ENCODE data around the gene RAB40B. TPM values are rescaled to one million over a fixed set of nuclear protein-coding genes. Genes with fewer than 3 reads are reported as not detected.

Gene RAB40B
- total RNA-seq, 4 donors from 2014 or later, result 19.0 to 52.7 (median 24.4) TPM

DNA sequence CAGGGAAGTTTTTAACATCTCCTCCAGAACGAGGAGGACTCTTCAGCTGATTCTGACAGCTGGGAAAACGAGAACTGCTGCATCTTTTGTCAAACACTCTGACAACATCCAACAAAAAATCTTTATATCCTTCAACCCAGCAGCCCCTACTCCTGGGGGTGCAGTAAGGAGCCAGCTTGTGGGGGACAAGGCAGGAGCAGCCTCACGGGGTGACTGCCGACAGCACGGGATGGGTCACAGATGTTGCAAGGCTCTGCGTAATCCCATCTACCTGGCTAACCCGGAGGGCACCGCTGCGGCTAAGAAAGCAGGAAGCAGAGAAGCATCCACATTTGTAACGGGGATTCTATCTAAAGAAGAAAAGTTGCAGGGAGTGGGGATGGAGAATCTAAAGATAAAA is 78.9 kb downstream of the RAB40B start:
- Histone ChIP-seq H3K36me3 (peaks cover 0 to 86% of the 10 kb centered on the region in 2 donors), H3K4me1 (no peaks in the 10 kb centered on the region), H3K4me3 (no peak overlapping the region), H3K9me3 (no peaks in the 10 kb centered on the region), H3K27ac (no peak overlapping the region), H3K27me3 (no peaks in the 10 kb centered on the region)
- DNase-seq (no peak), ATAC-seq (no peak)
- in situ Hi-C loops (cut with MboI; ENCODE audit: low sequenced_read_pairs in 4 of 4), result no loop called here
- intact Hi-C loops (cut with DNase I; ENCODE audit: low total_unique reads), result no loop called here
- TF ChIP-seq, protein P1, sequence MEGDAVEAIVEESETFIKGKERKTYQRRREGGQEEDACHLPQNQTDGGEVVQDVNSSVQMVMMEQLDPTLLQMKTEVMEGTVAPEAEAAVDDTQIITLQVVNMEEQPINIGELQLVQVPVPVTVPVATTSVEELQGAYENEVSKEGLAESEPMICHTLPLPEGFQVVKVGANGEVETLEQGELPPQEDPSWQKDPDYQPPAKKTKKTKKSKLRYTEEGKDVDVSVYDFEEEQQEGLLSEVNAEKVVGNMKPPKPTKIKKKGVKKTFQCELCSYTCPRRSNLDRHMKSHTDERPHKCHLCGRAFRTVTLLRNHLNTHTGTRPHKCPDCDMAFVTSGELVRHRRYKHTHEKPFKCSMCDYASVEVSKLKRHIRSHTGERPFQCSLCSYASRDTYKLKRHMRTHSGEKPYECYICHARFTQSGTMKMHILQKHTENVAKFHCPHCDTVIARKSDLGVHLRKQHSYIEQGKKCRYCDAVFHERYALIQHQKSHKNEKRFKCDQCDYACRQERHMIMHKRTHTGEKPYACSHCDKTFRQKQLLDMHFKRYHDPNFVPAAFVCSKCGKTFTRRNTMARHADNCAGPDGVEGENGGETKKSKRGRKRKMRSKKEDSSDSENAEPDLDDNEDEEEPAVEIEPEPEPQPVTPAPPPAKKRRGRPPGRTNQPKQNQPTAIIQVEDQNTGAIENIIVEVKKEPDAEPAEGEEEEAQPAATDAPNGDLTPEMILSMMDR (IDR thresholded peaks at IDR 0.05 in 4 of 5, conservative IDR thresholded peaks at IDR 0.05 in 1 of 5), result no peak
- TF ChIP-seq POLR2A (IDR thresholded peaks at IDR 0.05), result no peak

DNA sequence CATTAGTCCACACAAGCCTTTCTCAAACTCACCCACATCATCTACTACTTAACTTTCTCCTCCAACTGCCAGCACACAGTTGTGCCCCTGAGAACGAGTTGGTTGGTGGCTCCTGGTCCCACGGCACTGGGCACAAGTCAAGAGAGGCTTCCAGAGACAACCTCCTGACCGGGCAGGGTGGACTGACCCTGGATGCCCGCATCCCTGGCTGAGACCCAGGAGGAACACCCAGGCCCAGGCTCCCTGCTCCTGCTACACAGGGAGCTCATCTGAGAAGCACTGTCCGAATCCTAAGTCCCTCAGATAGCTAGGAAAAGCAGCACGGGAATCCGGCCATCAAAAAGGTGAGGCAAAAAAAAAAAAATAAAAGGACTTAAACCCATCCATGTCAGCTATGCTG is 79.3 kb downstream of the RAB40B start:
- H3K27ac ChIP-seq, result no peak overlapping the region
- no peak for ATAC-seq
- no peak for DNase-seq
- H3K4me3 ChIP-seq, result no peak overlapping the region
- no peaks in the 10 kb centered on the region for H3K27me3 ChIP-seq
- in situ Hi-C loops (cut with MboI; ENCODE audit: low sequenced_read_pairs in 4 of 4) (no loop called here), intact Hi-C loops (cut with DNase I; ENCODE audit: low total_unique reads) (no loop called here)
- no peak for TF ChIP-seq POLR2A (IDR thresholded peaks at IDR 0.05)
- TF ChIP-seq, protein P1 (IDR thresholded peaks at IDR 0.05 in 4 of 5, conservative IDR thresholded peaks at IDR 0.05 in 1 of 5), result no peak
- H3K9me3 ChIP-seq, result no peaks in the 10 kb centered on the region
- H3K36me3 ChIP-seq, result peaks cover 0 to 84% of the 10 kb centered on the region in 2 donors
- H3K4me1 ChIP-seq, result no peaks in the 10 kb centered on the region

DNA sequence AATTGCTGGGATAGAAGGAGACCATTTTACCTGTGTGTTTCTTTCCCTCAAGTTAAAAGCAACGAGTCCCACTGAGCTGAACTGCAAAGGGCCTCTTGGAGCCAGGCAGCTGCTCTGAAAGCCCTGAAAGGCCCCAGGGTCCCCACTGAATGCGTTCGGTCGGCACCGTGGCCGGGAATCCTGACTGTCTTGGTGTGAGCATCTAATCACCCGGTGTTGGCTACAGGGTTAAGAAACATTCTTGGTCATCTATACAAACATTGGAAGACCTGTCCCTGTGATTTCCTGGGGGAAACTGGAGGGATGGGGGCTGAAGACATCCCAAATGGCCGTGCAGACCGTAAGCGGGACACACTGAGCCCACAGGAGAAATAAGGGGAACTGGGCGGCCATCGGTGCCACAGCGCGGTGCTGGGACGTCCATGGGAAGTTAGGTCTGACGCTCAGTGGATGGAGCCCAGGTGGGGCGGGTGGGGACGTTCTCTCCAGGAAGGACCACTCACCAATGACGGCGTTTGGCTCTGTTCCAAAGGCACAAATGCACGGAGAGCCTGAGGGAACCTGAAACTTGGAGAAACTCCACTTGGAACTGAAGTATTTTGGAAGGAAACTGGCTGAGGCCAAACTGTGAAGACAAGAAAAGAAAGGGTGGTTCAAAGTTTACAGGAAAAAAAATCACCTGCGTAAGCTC is 82.3 kb downstream of the RAB40B start:
- TF ChIP-seq POLR2A (IDR thresholded peaks at IDR 0.05), result no peak
- intact Hi-C loops (cut with DNase I; ENCODE audit: low total_unique reads) (no loop called here), in situ Hi-C loops (cut with MboI; ENCODE audit: low sequenced_read_pairs in 4 of 4) (no loop called here)
- DNase-seq (no peak), ATAC-seq (no peak)
- no peak overlapping the region for H3K27ac ChIP-seq
- no peaks in the 10 kb centered on the region for H3K27me3 ChIP-seq
- no peak overlapping the region for H3K4me3 ChIP-seq
- no peaks in the 10 kb centered on the region for H3K4me1 ChIP-seq
- peaks cover 0 to 65% of the 10 kb centered on the region in 2 donors for H3K36me3 ChIP-seq
- no peaks in the 10 kb centered on the region for H3K9me3 ChIP-seq

DNA sequence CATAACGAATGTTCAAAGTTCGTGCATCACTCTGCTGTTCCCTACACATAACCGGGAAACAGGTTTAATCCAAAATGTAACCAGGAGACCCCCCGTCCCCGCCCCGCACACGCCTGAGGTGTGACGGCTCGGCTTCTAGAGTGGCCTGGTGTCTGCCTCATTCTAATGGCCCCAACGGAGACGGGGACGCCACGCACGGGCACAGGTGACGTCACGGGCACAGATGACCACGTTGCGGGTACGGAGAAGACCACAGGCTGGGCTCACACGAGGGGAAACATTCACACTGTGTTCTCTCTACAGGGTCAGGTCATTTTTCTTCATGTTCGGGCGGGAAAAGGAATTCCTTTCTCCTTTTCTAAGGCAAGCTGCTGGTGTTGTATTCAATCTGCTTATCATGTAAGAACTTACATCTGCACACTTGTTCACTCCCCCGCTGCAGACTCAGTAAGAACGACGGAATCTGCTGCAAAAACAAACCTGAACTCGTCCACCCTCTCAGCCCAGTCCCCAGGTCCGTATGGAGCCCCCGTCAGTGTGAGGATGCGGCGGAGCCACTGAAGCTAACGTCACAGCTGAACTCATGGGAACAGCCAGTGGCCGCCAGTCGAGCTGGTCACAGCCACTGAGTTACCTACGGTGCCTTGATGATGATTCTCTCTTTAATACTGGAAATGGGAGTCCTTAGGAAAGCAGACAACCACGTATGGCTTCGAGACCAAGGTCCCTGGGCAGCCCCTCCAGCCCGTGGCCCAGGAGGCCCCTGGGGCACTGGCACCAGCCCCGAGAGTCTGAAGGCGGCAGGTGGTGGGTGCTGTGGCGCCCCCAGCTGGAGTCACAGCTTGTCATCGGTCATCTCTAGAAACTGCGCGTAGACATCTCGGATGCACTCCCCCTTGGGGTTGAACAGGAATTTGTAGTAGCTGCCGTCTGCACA is 83.1 kb downstream of the RAB40B start:
- in situ Hi-C loops (cut with MboI; ENCODE audit: low sequenced_read_pairs in 4 of 4) (no loop called here), intact Hi-C loops (cut with DNase I; ENCODE audit: low total_unique reads) (no loop called here)
- ATAC-seq (no peak), DNase-seq (no peak)
- no peaks in the 10 kb centered on the region for H3K4me1 ChIP-seq
- no peaks in the 10 kb centered on the region for H3K9me3 ChIP-seq
- no peak overlapping the region for H3K4me3 ChIP-seq
- TF ChIP-seq POLR2A (IDR thresholded peaks at IDR 0.05), result no peak
- TF ChIP-seq, protein P1 (IDR thresholded peaks at IDR 0.05 in 4 of 5, conservative IDR thresholded peaks at IDR 0.05 in 1 of 5), result no peak
- H3K36me3 ChIP-seq, result peaks cover 0 to 57% of the 10 kb centered on the region in 2 donors
- no peak overlapping the region for H3K27ac ChIP-seq
- no peaks in the 10 kb centered on the region for H3K27me3 ChIP-seq

DNA sequence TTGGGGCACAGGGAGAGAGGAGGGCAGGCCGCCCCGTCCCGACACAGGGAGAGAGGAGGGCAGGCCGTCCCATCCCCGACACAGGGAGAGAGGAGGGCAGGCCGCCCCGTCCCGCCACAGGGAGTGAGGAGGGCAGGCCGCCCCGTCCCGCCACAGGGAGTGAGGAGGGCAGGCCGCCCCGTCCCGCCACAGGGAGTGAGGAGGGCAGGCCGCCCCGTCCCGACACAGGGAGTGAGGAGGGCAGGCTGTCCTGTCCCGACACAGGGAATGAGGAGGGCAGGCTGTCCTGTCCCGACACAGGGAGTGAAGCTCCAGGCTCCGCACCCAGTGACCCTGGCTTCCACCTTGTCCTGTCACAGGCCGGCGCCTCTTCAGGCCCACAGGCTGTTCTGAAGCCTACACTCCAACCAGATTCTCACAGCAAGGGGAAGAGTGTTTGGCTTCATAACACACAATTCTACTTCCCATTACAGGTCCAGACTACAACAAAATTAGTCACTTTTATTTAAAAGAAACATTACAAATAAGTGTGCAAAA is 84.3 kb downstream of the RAB40B start:
- H3K4me3 ChIP-seq, result no peak overlapping the region
- in situ Hi-C loops (cut with MboI; ENCODE audit: low sequenced_read_pairs in 4 of 4) (no loop called here), intact Hi-C loops (cut with DNase I; ENCODE audit: low total_unique reads) (no loop called here)
- H3K4me1 ChIP-seq, result no peaks in the 10 kb centered on the region
- ATAC-seq (no peak), DNase-seq (no peak)
- no peak for TF ChIP-seq POLR2A (IDR thresholded peaks at IDR 0.05)
- TF ChIP-seq, protein P1 (IDR thresholded peaks at IDR 0.05 in 4 of 5, conservative IDR thresholded peaks at IDR 0.05 in 1 of 5), result no peak
- no peaks in the 10 kb centered on the region for H3K27me3 ChIP-seq
- H3K36me3 ChIP-seq, result peaks cover 0 to 53% of the 10 kb centered on the region in 2 donors
- H3K27ac ChIP-seq, result no peak overlapping the region
- no peaks in the 10 kb centered on the region for H3K9me3 ChIP-seq

Data from gastrocnemius medialis (tissue), 4 donors.